ENCODE data around the gene DYNC1LI2.
A peak's percentile ranks its signal among the peaks of the same experiment; 100 is the strongest.

The DYNC1LI2 gene

DNA sequence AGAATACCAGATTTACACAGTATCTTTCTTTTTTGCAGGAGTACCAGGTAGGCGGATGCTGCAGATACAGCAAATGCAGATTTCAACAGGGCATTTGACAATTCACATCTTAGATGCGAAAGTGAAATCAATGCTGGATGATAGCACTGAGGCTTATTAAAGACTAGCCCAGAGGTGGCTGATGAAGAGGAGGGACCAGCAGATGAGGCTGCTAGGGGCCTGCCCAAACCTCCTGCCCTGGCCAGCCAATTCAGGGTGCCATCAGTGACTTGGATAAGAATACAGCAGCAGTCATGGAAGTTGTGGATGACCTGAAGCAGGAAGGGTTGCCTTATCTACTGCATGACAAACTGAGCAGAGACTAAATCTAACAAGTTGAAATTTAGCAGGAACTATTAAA is 1.5 kb upstream of the DYNC1LI2 start:
- Histone ChIP-seq H3K9me3 (ENCODE audit: insufficient read depth, low read depth, low read length) (no peaks in the 10 kb centered on the region), H2AFZ (ENCODE audit: insufficient read depth, low read length, poor library complexity) (no peak overlapping the region), H3K4me3 (ENCODE audit: low read depth, low read length) (no peak overlapping the region), H3K79me1 (ENCODE audit: low read length) (peaks cover 7% of the 10 kb centered on the region), H2BK120ac (ENCODE audit: insufficient read depth, low read length, poor library complexity) (no peak overlapping the region), H3K27me3 (ENCODE audit: insufficient read depth, low read length) (no peaks in the 10 kb centered on the region), H3K14ac (ENCODE audit: low read length) (no peak overlapping the region), H3K9ac (ENCODE audit: low read length) (no peak overlapping the region), H3K18ac (ENCODE audit: low read length) (no peak overlapping the region), H3K36me3 (ENCODE audit: control insufficient read depth in 1 of 2, insufficient read depth in 2 of 2, low read length in 2 of 2) (peaks cover 7 to 10% of the 10 kb centered on the region in 2 experiments), H3K4me2 (ENCODE audit: low read length) (no peak overlapping the region), H3K4me1 (ENCODE audit: control insufficient read depth in 1 of 2, insufficient read depth in 2 of 2, low read length in 2 of 2) (peaks cover 7 to 8% of the 10 kb centered on the region in 2 experiments), H3K4ac (ENCODE audit: low read depth, low read length) (no peak overlapping the region), H2BK12ac (ENCODE audit: low read length) (no peak overlapping the region), H3K27ac (ENCODE audit: low read depth, low read length) (no peak overlapping the region), H4K91ac (ENCODE audit: low read depth, low read length) (no peak overlapping the region), H3K23ac (ENCODE audit: low read length) (no peak overlapping the region), H2BK5ac (ENCODE audit: low read depth, low read length, poor library complexity) (no peak overlapping the region), H2AK5ac (ENCODE audit: low read length) (no peak overlapping the region), H4K12ac (ENCODE audit: low read depth, low read length) (no peak overlapping the region), H4K8ac (ENCODE audit: low read depth, low read length) (no peak overlapping the region), H3K79me2 (ENCODE audit: control insufficient read depth, insufficient read depth, low read length, poor library complexity) (peaks cover 19% of the 10 kb centered on the region)
- DNase-seq: no peak
- no CpG with 5 or more reads among the region's 2 CpGs for WGBS (ENCODE audit: extremely low coverage, insufficient coverage, insufficient read length)

DNA sequence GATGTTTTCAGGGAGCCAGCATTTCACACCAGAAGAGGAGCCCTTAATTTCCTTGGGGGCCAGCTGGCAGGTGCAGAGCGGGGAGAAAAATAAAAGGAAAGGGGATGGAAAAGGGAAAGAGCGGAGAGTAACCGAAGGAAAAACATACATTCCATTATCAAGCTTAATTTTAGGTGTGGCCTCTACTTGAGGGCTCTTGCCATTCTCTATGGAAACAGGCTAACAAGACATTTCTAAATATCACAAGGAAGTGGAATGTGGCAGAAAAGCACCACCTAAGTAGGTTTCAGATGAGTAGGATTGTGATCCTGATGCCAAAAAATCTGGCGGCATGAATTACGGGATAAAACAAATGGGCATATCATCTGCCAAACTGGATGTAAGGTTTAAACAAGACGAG is 970 bp upstream of the DYNC1LI2 start:
- Histone ChIP-seq H3K9ac (ENCODE audit: low read length) (no peak overlapping the region), H3K18ac (ENCODE audit: low read length) (no peak overlapping the region), H3K23ac (ENCODE audit: low read length) (no peak overlapping the region), H2BK120ac (ENCODE audit: insufficient read depth, low read length, poor library complexity) (no peak overlapping the region), H3K27me3 (ENCODE audit: insufficient read depth, low read length) (no peaks in the 10 kb centered on the region), H3K79me1 (ENCODE audit: low read length) (peaks cover 7% of the 10 kb centered on the region), H2BK5ac (ENCODE audit: low read depth, low read length, poor library complexity) (no peak overlapping the region), H2AFZ (ENCODE audit: insufficient read depth, low read length, poor library complexity) (no peak overlapping the region), H4K91ac (ENCODE audit: low read depth, low read length) (no peak overlapping the region), H4K12ac (ENCODE audit: low read depth, low read length) (no peak overlapping the region), H3K4ac (ENCODE audit: low read depth, low read length) (no peak overlapping the region), H3K14ac (ENCODE audit: low read length) (no peak overlapping the region), H4K8ac (ENCODE audit: low read depth, low read length) (no peak overlapping the region), H3K79me2 (ENCODE audit: control insufficient read depth, insufficient read depth, low read length, poor library complexity) (peaks cover 19% of the 10 kb centered on the region), H3K4me1 (ENCODE audit: control insufficient read depth in 1 of 2, insufficient read depth in 2 of 2, low read length in 2 of 2) (peaks cover 7 to 8% of the 10 kb centered on the region in 2 experiments), H3K36me3 (ENCODE audit: control insufficient read depth in 1 of 2, insufficient read depth in 2 of 2, low read length in 2 of 2) (peaks cover 12% of the 10 kb centered on the region in 2 experiments), H3K4me2 (ENCODE audit: low read length) (peak overlapping the region; percentile 67), H3K27ac (ENCODE audit: low read depth, low read length) (no peak overlapping the region), H2BK12ac (ENCODE audit: low read length) (no peak overlapping the region), H3K4me3 (ENCODE audit: low read depth, low read length) (no peak overlapping the region), H2AK5ac (ENCODE audit: low read length) (no peak overlapping the region), H3K9me3 (ENCODE audit: insufficient read depth, low read depth, low read length) (no peaks in the 10 kb centered on the region)
- no peak for DNase-seq
- WGBS (ENCODE audit: extremely low coverage, insufficient coverage, insufficient read length): no CpG with 5 or more reads among the region's 6 CpGs

DNA sequence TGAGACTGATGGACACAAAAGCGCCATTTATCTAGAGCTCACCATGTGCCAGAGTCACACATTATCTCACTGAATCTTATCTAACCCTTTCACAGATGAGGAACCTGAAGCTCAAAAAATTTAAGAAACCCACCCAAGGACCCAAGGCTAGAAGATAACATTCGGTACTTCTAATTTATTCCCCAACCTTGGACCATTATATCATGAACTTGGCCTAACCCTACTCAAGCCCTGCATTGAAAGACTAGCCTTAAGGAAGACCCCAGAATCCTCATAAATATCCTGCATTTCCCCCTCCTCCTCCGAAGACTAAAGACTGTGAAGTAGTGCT is 548 bp upstream of the DYNC1LI2 start:
- Histone ChIP-seq H2BK12ac (ENCODE audit: low read length) (no peak overlapping the region), H3K4me3 (ENCODE audit: low read depth, low read length) (no peak overlapping the region), H3K4me2 (ENCODE audit: low read length) (peak overlapping the region; percentile 67), H3K79me1 (ENCODE audit: low read length) (peaks cover 7% of the 10 kb centered on the region), H2AK5ac (ENCODE audit: low read length) (no peak overlapping the region), H3K4ac (ENCODE audit: low read depth, low read length) (no peak overlapping the region), H3K23ac (ENCODE audit: low read length) (no peak overlapping the region), H3K9me3 (ENCODE audit: insufficient read depth, low read depth, low read length) (no peaks in the 10 kb centered on the region), H3K14ac (ENCODE audit: low read length) (no peak overlapping the region), H3K27ac (ENCODE audit: low read depth, low read length) (no peak overlapping the region), H3K27me3 (ENCODE audit: insufficient read depth, low read length) (no peaks in the 10 kb centered on the region), H3K79me2 (ENCODE audit: control insufficient read depth, insufficient read depth, low read length, poor library complexity) (peaks cover 19% of the 10 kb centered on the region), H3K36me3 (ENCODE audit: control insufficient read depth in 1 of 2, insufficient read depth in 2 of 2, low read length in 2 of 2) (peaks cover 15% of the 10 kb centered on the region in 2 experiments), H2BK5ac (ENCODE audit: low read depth, low read length, poor library complexity) (no peak overlapping the region), H4K8ac (ENCODE audit: low read depth, low read length) (no peak overlapping the region), H4K91ac (ENCODE audit: low read depth, low read length) (no peak overlapping the region), H2BK120ac (ENCODE audit: insufficient read depth, low read length, poor library complexity) (no peak overlapping the region), H4K12ac (ENCODE audit: low read depth, low read length) (no peak overlapping the region), H3K18ac (ENCODE audit: low read length) (no peak overlapping the region), H3K4me1 (ENCODE audit: control insufficient read depth in 1 of 2, insufficient read depth in 2 of 2, low read length in 2 of 2) (peaks cover 7 to 8% of the 10 kb centered on the region in 2 experiments), H3K9ac (ENCODE audit: low read length) (no peak overlapping the region), H2AFZ (ENCODE audit: insufficient read depth, low read length, poor library complexity) (no peak overlapping the region)
- no peak for DNase-seq
- no CpG with 5 or more reads among the region's 3 CpGs for WGBS (ENCODE audit: extremely low coverage, insufficient coverage, insufficient read length)

DNA sequence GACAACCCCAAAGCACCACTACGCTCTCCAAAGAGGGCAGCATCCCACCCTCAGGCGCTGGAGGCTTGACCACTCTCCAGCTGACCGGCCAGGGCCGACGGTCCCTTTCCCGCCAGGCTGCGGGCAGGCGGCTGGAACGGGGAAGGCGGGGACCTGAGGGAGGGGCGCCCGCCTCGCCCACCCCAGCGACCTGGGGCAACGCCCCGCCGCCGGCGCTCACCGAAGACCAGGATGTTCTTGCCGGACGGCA is 431 bp downstream of the DYNC1LI2 start:
- no peak overlapping the region for H3K23ac ChIP-seq (ENCODE audit: low read length)
- WGBS (ENCODE audit: extremely low coverage, insufficient coverage, insufficient read length): no CpG with 5 or more reads among the region's 22 CpGs
- H3K27me3 ChIP-seq (ENCODE audit: insufficient read depth, low read length): no peaks in the 10 kb centered on the region
- H3K4ac ChIP-seq (ENCODE audit: low read depth, low read length): peak overlapping the region; percentile 51
- peak overlapping the region; percentile 69 for H2BK120ac ChIP-seq (ENCODE audit: insufficient read depth, low read length, poor library complexity)
- peak overlapping the region; percentile 97 for H3K4me3 ChIP-seq (ENCODE audit: low read depth, low read length)
- peaks cover 19% of the 10 kb centered on the region for H3K79me2 ChIP-seq (ENCODE audit: control insufficient read depth, insufficient read depth, low read length, poor library complexity)
- H3K79me1 ChIP-seq (ENCODE audit: low read length): peaks cover 7% of the 10 kb centered on the region
- H3K27ac ChIP-seq (ENCODE audit: low read depth, low read length): peak overlapping the region; percentile 73
- H3K18ac ChIP-seq (ENCODE audit: low read length): peak overlapping the region; percentile 84
- H3K9me3 ChIP-seq (ENCODE audit: insufficient read depth, low read depth, low read length): no peaks in the 10 kb centered on the region
- H3K14ac ChIP-seq (ENCODE audit: low read length): peak overlapping the region; percentile 96
- H4K91ac ChIP-seq (ENCODE audit: low read depth, low read length): peak overlapping the region; percentile 96
- no peak overlapping the region for H2BK12ac ChIP-seq (ENCODE audit: low read length)
- peak overlapping the region; percentile 67 for H3K4me2 ChIP-seq (ENCODE audit: low read length)
- peak overlapping the region; percentile 98 for H3K9ac ChIP-seq (ENCODE audit: low read length)
- peak; percentile 11 to 51 for DNase-seq
- H3K4me1 ChIP-seq (ENCODE audit: control insufficient read depth in 1 of 2, insufficient read depth in 2 of 2, low read length in 2 of 2): peaks cover 7 to 8% of the 10 kb centered on the region in 2 experiments
- peak overlapping the region; percentile 89 for H2AFZ ChIP-seq (ENCODE audit: insufficient read depth, low read length, poor library complexity)
- peak overlapping the region; percentile 52 for H2AK5ac ChIP-seq (ENCODE audit: low read length)
- peak overlapping the region; percentile 87 for H4K12ac ChIP-seq (ENCODE audit: low read depth, low read length)
- H2BK5ac ChIP-seq (ENCODE audit: low read depth, low read length, poor library complexity): peak overlapping the region; percentile 60
- peak overlapping the region; percentile 90 for H4K8ac ChIP-seq (ENCODE audit: low read depth, low read length)
- peaks cover 21 to 22% of the 10 kb centered on the region in 2 experiments for H3K36me3 ChIP-seq (ENCODE audit: control insufficient read depth in 1 of 2, insufficient read depth in 2 of 2, low read length in 2 of 2)

All from trophoblast cell (in vitro differentiated cells and primary cell).